PC-9 (cell line): ENCODE measurements around the gene RASGEF1B.

Experiments used
- EZH2 ChIP-seq: fragments of 200-600 bp; sonication (generic); IDR thresholded peaks from 2 replicates; pipeline ENCODE4 v1.8.0; 2017; ENCODE audit warnings: antibody characterized with exemption, low read depth
- TF ChIP-seq, protein P1 (sequence below): fragments of 200-600 bp; sonication (generic); conservative IDR thresholded peaks from 2 replicates; pipeline ENCODE4 v1.6.1; 2017; ENCODE audit warnings: mixed run types, antibody characterized with exemption, mild to moderate bottlenecking, moderate library complexity

DNA sequence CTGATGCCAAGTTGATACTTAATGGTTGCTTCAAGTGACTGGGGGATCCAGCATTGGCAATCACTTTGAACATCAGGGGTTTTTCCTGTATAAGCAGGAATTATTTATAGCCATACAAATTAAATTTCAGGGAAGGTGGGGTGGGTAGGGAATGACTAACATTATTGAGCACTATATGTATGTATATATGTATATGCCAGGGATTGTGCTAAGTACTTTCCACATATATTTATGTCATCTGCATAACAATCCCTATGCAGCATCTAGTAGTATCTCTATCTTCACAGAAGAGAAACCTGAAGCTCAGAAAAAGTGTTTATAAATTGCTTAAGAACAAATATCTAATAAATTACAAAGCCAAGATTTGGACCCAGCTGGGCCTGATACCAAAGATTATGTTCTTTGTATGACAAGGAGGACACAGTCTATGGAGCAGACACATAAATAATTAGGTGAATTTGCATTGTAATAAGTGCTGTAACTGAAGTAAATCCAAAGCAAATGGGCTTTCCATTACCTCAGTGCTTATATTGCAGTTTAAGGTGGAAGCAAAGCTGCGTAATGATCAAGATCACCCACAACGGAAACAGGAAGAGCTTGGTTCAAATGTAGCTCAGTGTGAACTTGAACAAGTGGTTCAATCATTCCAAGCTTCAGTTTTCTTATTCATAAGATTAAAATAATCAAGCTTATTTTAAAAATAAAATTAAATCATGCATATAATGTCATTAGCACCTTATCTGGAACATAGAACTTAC, 18.9 kb upstream of the RASGEF1B start:
- no peak for TF ChIP-seq EZH2
- TF ChIP-seq, protein P1, sequence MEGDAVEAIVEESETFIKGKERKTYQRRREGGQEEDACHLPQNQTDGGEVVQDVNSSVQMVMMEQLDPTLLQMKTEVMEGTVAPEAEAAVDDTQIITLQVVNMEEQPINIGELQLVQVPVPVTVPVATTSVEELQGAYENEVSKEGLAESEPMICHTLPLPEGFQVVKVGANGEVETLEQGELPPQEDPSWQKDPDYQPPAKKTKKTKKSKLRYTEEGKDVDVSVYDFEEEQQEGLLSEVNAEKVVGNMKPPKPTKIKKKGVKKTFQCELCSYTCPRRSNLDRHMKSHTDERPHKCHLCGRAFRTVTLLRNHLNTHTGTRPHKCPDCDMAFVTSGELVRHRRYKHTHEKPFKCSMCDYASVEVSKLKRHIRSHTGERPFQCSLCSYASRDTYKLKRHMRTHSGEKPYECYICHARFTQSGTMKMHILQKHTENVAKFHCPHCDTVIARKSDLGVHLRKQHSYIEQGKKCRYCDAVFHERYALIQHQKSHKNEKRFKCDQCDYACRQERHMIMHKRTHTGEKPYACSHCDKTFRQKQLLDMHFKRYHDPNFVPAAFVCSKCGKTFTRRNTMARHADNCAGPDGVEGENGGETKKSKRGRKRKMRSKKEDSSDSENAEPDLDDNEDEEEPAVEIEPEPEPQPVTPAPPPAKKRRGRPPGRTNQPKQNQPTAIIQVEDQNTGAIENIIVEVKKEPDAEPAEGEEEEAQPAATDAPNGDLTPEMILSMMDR: no peak
